ENCODE measurements around the gene SH3BP1.

SH3BP1 gene

DNA sequence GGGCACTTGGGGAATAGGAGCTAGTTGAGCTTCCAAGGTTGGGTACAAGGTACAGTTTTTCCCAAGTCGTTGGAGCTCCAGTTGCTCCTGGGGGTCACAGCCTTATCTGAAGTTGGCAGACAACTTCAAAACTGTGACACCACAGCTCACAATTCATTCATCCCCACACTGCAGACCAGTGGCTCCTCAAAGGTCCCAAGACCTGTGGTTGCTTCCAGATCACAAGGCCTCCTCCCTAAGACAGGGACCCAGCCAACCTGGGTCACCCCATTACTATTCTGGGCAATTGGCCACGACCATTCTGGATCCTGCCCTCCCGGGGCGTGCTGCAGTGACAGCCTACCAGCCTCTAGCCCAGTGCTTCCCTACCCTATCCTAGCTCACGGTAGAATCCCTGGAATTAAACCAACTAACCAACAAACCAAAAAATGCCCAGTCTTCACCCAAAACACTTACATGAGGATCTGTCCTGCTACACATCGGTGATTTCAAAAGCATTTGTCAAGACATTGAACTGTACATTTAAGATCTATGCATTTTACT, 18.2 kb downstream of the SH3BP1 start:
- H3K4me3 ChIP-seq (ENCODE audit: low read depth, low read length): peak overlapping the region; percentile 62
- H3K36me3 ChIP-seq (replicated peaks): peaks cover 11% of the 10 kb centered on the region
- no peak for DNase-seq
- peak overlapping the region; percentile 46 for H3K27ac ChIP-seq
- in situ Hi-C loops (cut with HindIII; ENCODE audit: low pct_ligation_motif_present, low sequenced_read_pairs): no loop called here
- TF ChIP-seq, protein P1, sequence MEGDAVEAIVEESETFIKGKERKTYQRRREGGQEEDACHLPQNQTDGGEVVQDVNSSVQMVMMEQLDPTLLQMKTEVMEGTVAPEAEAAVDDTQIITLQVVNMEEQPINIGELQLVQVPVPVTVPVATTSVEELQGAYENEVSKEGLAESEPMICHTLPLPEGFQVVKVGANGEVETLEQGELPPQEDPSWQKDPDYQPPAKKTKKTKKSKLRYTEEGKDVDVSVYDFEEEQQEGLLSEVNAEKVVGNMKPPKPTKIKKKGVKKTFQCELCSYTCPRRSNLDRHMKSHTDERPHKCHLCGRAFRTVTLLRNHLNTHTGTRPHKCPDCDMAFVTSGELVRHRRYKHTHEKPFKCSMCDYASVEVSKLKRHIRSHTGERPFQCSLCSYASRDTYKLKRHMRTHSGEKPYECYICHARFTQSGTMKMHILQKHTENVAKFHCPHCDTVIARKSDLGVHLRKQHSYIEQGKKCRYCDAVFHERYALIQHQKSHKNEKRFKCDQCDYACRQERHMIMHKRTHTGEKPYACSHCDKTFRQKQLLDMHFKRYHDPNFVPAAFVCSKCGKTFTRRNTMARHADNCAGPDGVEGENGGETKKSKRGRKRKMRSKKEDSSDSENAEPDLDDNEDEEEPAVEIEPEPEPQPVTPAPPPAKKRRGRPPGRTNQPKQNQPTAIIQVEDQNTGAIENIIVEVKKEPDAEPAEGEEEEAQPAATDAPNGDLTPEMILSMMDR (IDR thresholded peaks at IDR 0.05; ENCODE audit: low read depth, low read length, missing control alignments): no peak
- no peaks in the 10 kb centered on the region for H3K27me3 ChIP-seq (replicated peaks)

DNA sequence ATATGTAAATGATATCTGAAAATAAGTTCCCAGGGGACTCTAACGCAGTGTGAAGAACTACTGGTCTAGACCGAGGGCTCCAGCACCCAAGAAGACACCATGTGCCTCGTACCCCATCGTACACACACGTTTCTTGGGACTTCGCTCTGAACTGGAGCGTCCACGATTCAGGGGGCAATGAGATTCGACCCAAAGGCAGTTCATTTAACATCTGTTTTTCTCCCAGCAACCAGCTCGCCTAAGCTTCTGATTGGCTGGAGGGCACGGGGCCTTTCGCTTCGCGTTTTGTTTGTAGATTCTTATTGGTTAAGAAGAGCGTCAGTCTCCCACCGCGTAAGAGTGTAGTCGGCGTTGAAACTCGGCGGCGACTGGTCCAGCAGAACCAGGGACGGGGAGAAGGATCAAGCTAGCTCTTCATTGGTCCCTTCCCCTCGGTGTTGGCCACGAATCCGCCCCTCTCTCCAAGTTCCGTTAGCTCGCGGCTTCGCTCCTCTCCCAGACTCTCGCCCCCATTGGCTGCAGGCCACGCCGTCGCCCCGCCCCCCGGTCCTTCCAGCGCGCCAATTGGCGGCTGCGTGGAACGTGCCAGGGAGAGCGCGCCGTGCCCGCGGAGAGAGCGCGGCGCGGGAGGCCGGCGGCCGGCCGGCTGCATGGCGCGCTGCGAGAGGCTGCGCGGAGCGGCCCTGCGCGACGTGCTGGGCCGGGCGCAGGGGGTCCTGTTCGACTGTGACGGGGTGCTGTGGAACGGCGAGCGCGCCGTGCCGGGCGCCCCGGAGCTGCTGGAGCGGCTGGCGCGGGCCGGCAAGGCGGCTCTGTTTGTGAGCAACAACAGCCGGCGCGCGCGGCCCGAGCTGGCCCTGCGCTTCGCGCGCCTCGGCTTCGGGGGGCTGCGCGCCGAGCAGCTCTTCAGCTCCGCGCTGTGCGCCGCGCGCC, 18.9 kb downstream of the SH3BP1 start, which contains the start of gene PDXP:
TSS of gene PDXP (plus strand) at position 591 of the 933 bp plus-strand sequence. CDS start at position 651, 60 bp downstream.
- TF ChIP-seq, protein P1 (IDR thresholded peaks at IDR 0.05; ENCODE audit: low read depth, low read length, missing control alignments): no peak
- H3K4me3 ChIP-seq (ENCODE audit: low read depth, low read length): peak within 1 kb of the TSS; percentile 71
- peaks cover 4% of the 10 kb centered on the region for H3K36me3 ChIP-seq (replicated peaks)
- DNase-seq: peak; percentile 100
- no peaks in the 10 kb centered on the region for H3K27me3 ChIP-seq (replicated peaks)
- peak within 1 kb of the TSS; percentile 46 for H3K27ac ChIP-seq
- in situ Hi-C loops (cut with HindIII; ENCODE audit: low pct_ligation_motif_present, low sequenced_read_pairs): no loop called here

DNA sequence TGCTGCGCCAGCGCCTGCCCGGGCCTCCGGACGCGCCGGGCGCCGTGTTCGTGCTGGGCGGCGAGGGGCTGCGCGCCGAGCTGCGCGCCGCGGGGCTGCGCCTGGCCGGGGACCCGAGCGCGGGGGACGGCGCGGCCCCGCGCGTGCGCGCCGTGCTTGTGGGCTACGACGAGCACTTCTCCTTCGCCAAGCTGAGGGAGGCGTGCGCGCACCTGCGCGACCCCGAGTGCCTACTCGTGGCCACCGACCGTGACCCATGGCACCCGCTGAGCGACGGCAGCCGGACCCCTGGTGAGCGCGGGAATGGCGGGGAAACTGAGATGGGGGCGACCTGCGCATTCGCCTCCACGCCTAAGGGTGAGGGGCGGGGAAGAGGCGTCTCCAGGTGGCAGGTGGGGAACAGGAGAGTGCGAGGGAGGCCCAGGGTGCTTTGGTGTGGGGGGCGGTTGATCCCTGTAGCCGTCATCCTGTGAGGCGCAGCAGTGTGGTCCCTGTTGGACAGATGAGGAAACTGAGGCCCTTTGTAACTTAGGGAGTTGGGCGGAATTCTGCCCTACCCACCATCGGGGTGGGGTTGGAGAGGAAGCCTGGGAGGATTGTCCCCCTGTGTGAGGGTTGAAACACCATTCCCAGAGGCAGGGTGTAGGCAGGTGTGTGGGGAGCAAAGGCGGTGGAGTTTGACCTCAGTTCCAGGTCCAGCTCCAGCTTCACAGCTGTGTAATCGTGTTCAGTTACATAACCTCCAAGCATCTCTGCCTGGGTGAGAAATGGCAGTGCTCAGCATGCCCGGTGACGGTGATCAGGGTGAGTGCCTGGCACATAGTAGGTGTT, 19.8 kb downstream of the SH3BP1 start:
- in situ Hi-C loops (cut with HindIII; ENCODE audit: low pct_ligation_motif_present, low sequenced_read_pairs): no loop called here
- Histone ChIP-seq H3K4me3 (ENCODE audit: low read depth, low read length) (peak overlapping the region; percentile 71), H3K27ac (no peak overlapping the region), H3K27me3 (replicated peaks) (no peaks in the 10 kb centered on the region), H3K36me3 (replicated peaks) (no peaks in the 10 kb centered on the region)
- TF ChIP-seq, protein P1 (IDR thresholded peaks at IDR 0.05; ENCODE audit: low read depth, low read length, missing control alignments): no peak
- DNase-seq: no peak

DNA sequence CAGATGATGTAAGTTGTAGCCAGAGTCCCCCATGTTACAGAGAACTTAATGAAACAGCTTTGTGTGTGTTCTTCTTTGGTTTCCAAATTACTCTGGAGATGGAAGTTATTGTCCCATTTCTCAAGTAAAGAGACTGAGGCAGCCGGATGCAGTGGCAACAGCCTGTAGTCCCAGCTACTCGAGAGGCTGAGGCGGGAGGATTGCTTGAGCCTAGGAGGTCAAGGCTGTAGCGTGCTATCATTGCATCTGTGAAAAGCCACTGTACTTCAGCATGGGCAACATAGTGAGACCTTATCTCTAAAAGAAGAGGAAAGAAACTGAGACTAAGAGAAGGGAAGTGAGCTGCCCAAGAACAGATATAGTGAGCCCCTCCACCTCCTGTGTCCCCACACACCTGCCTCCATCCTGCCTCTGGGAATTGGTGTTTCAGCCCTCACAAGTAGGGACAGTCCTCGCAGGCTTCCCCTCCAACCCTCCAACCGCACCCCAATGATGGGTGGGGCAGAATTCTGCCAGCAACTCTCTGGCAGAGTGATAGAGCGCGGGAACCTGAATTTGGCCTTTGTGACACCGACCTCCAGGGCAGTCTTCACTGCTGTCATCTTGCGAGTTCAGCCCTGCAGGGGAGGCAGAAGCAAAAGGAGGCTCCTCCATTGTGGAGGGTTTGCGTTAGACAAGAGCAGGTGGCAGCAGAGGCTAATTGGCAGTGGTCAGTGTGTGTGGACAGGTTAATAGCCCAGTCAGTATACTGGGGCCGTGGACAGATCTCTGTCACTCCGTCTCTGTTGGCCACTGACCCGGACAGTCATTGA, 20.6 kb downstream of the SH3BP1 start:
- in situ Hi-C loops (cut with HindIII; ENCODE audit: low pct_ligation_motif_present, low sequenced_read_pairs): no loop called here
- Histone ChIP-seq H3K27ac (no peak overlapping the region), H3K36me3 (replicated peaks) (no peaks in the 10 kb centered on the region), H3K27me3 (replicated peaks) (no peaks in the 10 kb centered on the region), H3K4me3 (ENCODE audit: low read depth, low read length) (peak overlapping the region; percentile 71)
- DNase-seq: no peak
- TF ChIP-seq, protein P1 (IDR thresholded peaks at IDR 0.05; ENCODE audit: low read depth, low read length, missing control alignments): no peak

DNA sequence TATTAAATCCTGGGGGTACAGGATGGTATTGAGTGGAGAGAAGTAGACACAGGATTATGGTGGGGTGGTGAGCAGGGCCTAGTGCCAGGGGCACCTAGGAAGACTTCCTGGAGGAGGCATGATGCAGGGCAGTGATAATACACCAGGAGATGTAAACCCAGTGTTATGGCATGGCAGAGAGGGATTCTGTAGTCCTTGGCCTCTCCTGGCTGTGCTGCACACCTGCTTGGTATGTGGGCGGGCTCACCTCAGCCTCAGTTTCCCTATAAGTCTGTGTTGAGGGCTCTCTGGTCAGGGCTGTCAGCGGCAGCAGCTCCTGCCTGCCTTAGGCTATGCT, 21.2 kb downstream of the SH3BP1 start:
- Histone ChIP-seq H3K4me3 (ENCODE audit: low read depth, low read length) (no peak overlapping the region), H3K27me3 (replicated peaks) (no peaks in the 10 kb centered on the region), H3K36me3 (replicated peaks) (peaks cover 2% of the 10 kb centered on the region), H3K27ac (no peak overlapping the region)
- TF ChIP-seq, protein P1 (IDR thresholded peaks at IDR 0.05; ENCODE audit: low read depth, low read length, missing control alignments): no peak
- in situ Hi-C loops (cut with HindIII; ENCODE audit: low pct_ligation_motif_present, low sequenced_read_pairs): no loop called here
- no peak for DNase-seq
